Smooth muscle cell (in vitro differentiated cells): Measurements from ENCODE around the gene NUP210. TPM values are rescaled to one million over a fixed set of nuclear protein-coding genes. Genes with fewer than 3 reads are reported as not detected.

Experiments used
- DNase-seq: peaks from one replicate; lab custom pipeline; 2025; ENCODE audit not compliant: unreplicated experiment; lab: John Stamatoyannopoulos, UW
- H2AFZ ChIP-seq: fragments of 200-600 bp; sonication (generic); 2 replicates; pipeline ENCODE4 v1.6.0; 2016; ENCODE audit warnings: antibody characterized with exemption, low read depth, mild to moderate bottlenecking
- H3F3A ChIP-seq: fragments of 200-600 bp; sonication (generic); 2 replicates; pipeline ENCODE4 v1.6.0; 2017; ENCODE audit warnings: antibody characterized with exemption, low read depth
- H3K27ac ChIP-seq: fragments of 200-600 bp; sonication (generic); 2 replicates; pipeline ENCODE4 v1.5.1; 2016; ENCODE audit warnings: low read depth, mild to moderate bottlenecking
- H3K27me3 ChIP-seq: fragments of 200-600 bp; sonication (generic); 2 replicates; pipeline ENCODE4 v1.6.1; 2016; ENCODE audit warnings: low read depth, mild to moderate bottlenecking
- H3K36me3 ChIP-seq: fragments of 200-600 bp; sonication (generic); 2 replicates; pipeline ENCODE4 v1.5.1; 2016; ENCODE audit warnings: low read depth
- H3K4me1 ChIP-seq: fragments of 200-600 bp; sonication (generic); 2 replicates; pipeline ENCODE4 v1.5.1; 2016; ENCODE audit warnings: low read depth
- H3K4me2 ChIP-seq: fragments of 200-600 bp; sonication (generic); 2 replicates; pipeline ENCODE4 v1.6.0; 2016; ENCODE audit warnings: mild to moderate bottlenecking
- H3K4me3 ChIP-seq: fragments of 200-600 bp; sonication (generic); 2 replicates; pipeline ENCODE4 v1.5.1; 2016; ENCODE audit warnings: mild to moderate bottlenecking
- H3K79me2 ChIP-seq: fragments of 200-600 bp; sonication (generic); 2 replicates; pipeline ENCODE4 v1.6.0; 2016; ENCODE audit warnings: low read depth, mild to moderate bottlenecking
- H3K9ac ChIP-seq: fragments of 200-600 bp; sonication (generic); 2 replicates; pipeline ENCODE4 v1.6.0; 2016; ENCODE audit warnings: low read depth
- H3K9me3 ChIP-seq: fragments of 200-600 bp; sonication (generic); replicated peaks from 2 replicates; pipeline ENCODE4 v1.5.1; 2016; ENCODE audit warnings: low read depth
- H4K20me1 ChIP-seq: fragments of 200-600 bp; sonication (generic); 2 replicates; pipeline ENCODE4 v1.6.0; 2016; ENCODE audit warnings: low read depth
- CTCF ChIP-seq: fragments of 200-600 bp; sonication (generic); IDR thresholded peaks from 2 replicates; pipeline ENCODE4 v1.5.1; 2017; ENCODE audit warnings: borderline replicate concordance, mild to moderate bottlenecking, antibody characterized with exemption; ENCODE audit not compliant: insufficient read depth, poor library complexity, severe bottlenecking
- WGBS: methylation state at CpG from one replicate; pipeline ENCODE4 v1.1.7; 2016; ENCODE audit warnings: low lambda C conversion rate; 5-methylcytosine and 5-hydroxymethylcytosine counted together
- polyA plus RNA-seq: library from polyadenylated mRNA; unstranded; fragments of >200 nt; fragmentation: Nextera tagmentation; extraction: Ambion mirVana; gene quantifications from 2 replicates; pipeline ENCODE4 v1.2.1, GENCODE V29; 2016
- total RNA-seq: library from RNA; depleted of rRNA; stranded (reverse); fragments of >200 nt; gene quantifications from 2 replicates; pipeline ENCODE4 v1.2.3, GENCODE V29; 2014

The NUP210 gene
- total and polyA plus RNA-seq, 2 experiments from 2014 or later, result 0.35 to 1.5 TPM

GRCh38 chr3:13349823-13350222, 70.3 kb downstream of the NUP210 start:
- Histone ChIP-seq H3K79me2 (no peaks in the 10 kb centered on the region), H3K27me3 (no peaks in the 10 kb centered on the region), H3K27ac (no peak overlapping the region), H3F3A (no peaks in the 10 kb centered on the region), H3K4me1 (peaks cover 41% of the 10 kb centered on the region), H3K9ac (no peak overlapping the region), H3K9me3 (no peaks in the 10 kb centered on the region), H4K20me1 (no peaks in the 10 kb centered on the region), H3K4me2 (no peak overlapping the region), H3K4me3 (no peak overlapping the region), H2AFZ (no peak overlapping the region), H3K36me3 (no peaks in the 10 kb centered on the region)
- WGBS, result 77% methylated on average over 3 of the region's 3 CpGs
- TF ChIP-seq CTCF, result no peak
- no peak for DNase-seq

- H3K27ac ChIP-seq, result peak overlapping the region; percentile 18
- no peaks in the 10 kb centered on the region for H4K20me1 ChIP-seq
- H3K9ac ChIP-seq, result no peak overlapping the region
- no peaks in the 10 kb centered on the region for H3K9me3 ChIP-seq
- H3K36me3 ChIP-seq, result no peaks in the 10 kb centered on the region
- H3K4me1 ChIP-seq, result peaks cover 44% of the 10 kb centered on the region
- H3F3A ChIP-seq, result no peaks in the 10 kb centered on the region
- WGBS, result 45% methylated on average over 13 of the region's 13 CpGs
- no peak for TF ChIP-seq CTCF
- no peaks in the 10 kb centered on the region for H3K79me2 ChIP-seq
- peak overlapping the region; percentile 20 for H2AFZ ChIP-seq
- no peak for DNase-seq
- H3K4me3 ChIP-seq, result no peak overlapping the region
- peak overlapping the region; percentile 48 for H3K4me2 ChIP-seq
- no peaks in the 10 kb centered on the region for H3K27me3 ChIP-seq
Observed at GRCh38 chr3:13348661-13349396, 71.3 kb downstream of the NUP210 start.

- Histone ChIP-seq H3K9ac (no peak overlapping the region), H3K9me3 (no peaks in the 10 kb centered on the region), H3K4me2 (peak overlapping the region; percentile 48)
Observed at GRCh38 chr3:13348100-13348499, 72.0 kb downstream of the NUP210 start.

More at GRCh38 chr3:13348100-13348499, 72.0 kb downstream of the NUP210 start:
- TF ChIP-seq CTCF, result no peak
- Histone ChIP-seq H3K4me1 (peaks cover 44% of the 10 kb centered on the region), H3K27me3 (no peaks in the 10 kb centered on the region), H3K79me2 (no peaks in the 10 kb centered on the region), H3F3A (no peaks in the 10 kb centered on the region), H2AFZ (no peak overlapping the region), H4K20me1 (no peaks in the 10 kb centered on the region), H3K36me3 (no peaks in the 10 kb centered on the region), H3K27ac (peak overlapping the region; percentile 42), H3K4me3 (no peak overlapping the region)
- WGBS, result 90% methylated on average over 3 of the region's 3 CpGs
- no peak for DNase-seq
